ENCODE data around the gene SRCAP. TPM values are rescaled to one million over a fixed set of nuclear protein-coding genes. Genes with fewer than 3 reads are reported as not detected.

The SRCAP gene
- polyA plus RNA-seq, 2 donors: 4.9 to 20.9 TPM

DNA sequence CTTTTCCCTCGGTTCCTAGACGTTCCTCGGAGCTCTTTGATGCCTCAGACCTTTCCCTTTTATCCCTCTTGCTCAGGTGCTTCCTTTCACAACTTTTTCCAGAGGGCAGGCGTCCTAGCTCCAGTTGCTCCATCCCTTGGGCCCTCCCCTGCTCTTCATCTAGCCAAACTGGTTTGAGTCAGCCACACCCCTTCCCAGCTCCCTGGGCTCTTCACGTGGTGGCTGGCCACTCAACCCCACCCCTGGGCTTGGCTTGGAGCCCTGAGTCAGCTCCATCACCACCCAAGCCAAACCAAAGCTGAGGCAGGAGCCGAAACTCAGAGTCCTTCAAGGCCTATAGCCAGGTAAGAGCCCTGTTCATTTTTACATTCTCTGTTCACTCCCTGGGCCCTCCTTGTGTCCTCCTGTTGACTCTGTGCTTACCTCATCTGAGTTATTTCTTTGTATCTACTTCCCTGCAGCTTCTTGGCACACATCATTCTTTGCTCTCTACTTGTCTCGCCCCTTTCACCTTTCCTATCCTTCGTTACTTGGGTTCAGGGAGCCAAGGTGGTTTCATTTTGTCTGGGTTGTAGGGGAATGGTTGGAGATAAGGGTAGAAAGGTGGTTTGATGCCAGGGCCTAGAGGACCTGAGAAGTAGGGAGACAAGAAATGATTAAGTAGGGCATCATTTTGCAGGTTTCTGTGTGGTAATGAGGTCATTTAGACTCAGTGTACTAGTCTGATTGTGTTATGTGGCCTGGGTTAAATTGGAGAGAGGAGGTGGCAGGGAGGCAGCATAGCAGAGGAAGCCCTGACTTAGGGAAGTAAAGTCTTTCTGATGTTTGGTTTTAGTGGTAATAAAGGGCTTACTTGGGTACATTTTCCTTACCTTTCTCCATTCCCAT lies 41.6 kb downstream of the SRCAP start:
- Histone ChIP-seq H3K4me1 (ENCODE audit: control insufficient read depth in 2 of 2, insufficient read depth in 2 of 2, low read length in 1 of 2) (peaks cover 0 to 10% of the 10 kb centered on the region in 2 donors), H3K36me3 (ENCODE audit: control insufficient read depth in 2 of 2, insufficient read depth in 2 of 2, low read length in 1 of 2) (peaks cover 39 to 49% of the 10 kb centered on the region in 2 donors), H3K27me3 (ENCODE audit: control insufficient read depth in 1 of 2, insufficient read depth in 2 of 2, low read length in 2 of 2) (no peaks in the 10 kb centered on the region), H3K4me3 (ENCODE audit: low read depth in 1 of 2, low read length in 2 of 2) (peak overlapping the region; percentile 28 to 48), H3K9me3 (ENCODE audit: control insufficient read depth in 2 of 2, insufficient read depth in 1 of 2, low read depth in 1 of 2, low read length in 1 of 2) (no peaks in the 10 kb centered on the region), H3K27ac (ENCODE audit: low read depth in 2 of 2, low read length in 1 of 2) (peak overlapping the region; percentile 92 to 94)
- 27 to 34% methylated on average over 8 of the region's 8 CpGs for WGBS, 2 donors

DNA sequence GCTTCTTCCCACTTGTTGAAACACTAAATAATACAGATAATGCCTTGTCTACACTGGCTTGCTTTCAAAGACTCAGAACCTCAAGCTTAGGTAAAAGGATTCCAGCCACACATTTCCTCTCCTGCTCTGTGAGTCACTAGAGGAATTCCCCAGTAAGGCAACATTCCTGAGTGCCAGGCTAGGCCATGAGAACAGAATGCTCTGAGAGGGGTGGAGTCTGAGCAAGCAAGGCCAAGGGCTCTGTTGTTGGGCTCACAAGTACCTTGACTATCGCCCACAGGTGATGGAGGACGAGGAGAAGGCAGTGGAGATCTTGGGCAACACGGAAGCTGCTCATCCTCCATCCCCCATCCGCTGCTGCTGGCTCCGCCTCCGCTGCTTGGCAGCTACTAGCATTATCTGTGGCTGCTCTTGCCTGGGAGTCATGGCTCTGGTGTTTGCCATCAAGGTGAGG lies 42.5 kb downstream of the SRCAP start:
- 53 to 68% methylated on average over 6 of the region's 6 CpGs for WGBS, 2 donors
- Histone ChIP-seq H3K36me3 (ENCODE audit: control insufficient read depth in 2 of 2, insufficient read depth in 2 of 2, low read length in 1 of 2) (peaks cover 32 to 42% of the 10 kb centered on the region in 2 donors), H3K4me3 (ENCODE audit: low read depth in 1 of 2, low read length in 2 of 2) (peak overlapping the region; percentile 41 to 48), H3K27me3 (ENCODE audit: control insufficient read depth in 1 of 2, insufficient read depth in 2 of 2, low read length in 2 of 2) (no peaks in the 10 kb centered on the region), H3K4me1 (ENCODE audit: control insufficient read depth in 2 of 2, insufficient read depth in 2 of 2, low read length in 1 of 2) (peaks cover 0 to 10% of the 10 kb centered on the region in 2 donors), H3K27ac (ENCODE audit: low read depth in 2 of 2, low read length in 1 of 2) (peak overlapping the region; percentile 92 to 94), H3K9me3 (ENCODE audit: control insufficient read depth in 2 of 2, insufficient read depth in 1 of 2, low read depth in 1 of 2, low read length in 1 of 2) (no peaks in the 10 kb centered on the region)

DNA sequence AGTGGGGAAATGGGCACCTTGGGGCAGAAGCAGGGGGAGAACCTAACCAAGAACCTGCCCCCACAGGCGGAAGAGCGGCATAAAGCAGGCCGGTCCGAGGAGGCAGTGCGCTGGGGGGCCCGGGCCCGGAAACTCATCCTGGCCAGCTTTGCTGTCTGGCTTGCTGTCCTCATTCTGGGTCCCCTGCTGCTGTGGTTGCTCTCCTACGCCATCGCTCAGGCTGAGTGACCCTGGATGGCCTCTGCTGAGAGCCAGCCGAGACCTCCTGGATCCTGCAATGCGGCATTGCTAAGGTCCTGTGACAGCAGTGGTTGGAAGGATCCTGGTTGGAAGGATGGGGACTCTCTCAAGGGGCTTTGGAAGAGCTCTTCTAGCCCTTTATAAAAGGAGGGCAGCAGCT lies 44.7 kb downstream of the SRCAP start:
- no peaks in the 10 kb centered on the region for H3K9me3 ChIP-seq (ENCODE audit: control insufficient read depth in 2 of 2, insufficient read depth in 1 of 2, low read depth in 1 of 2, low read length in 1 of 2)
- H3K27me3 ChIP-seq (ENCODE audit: control insufficient read depth in 1 of 2, insufficient read depth in 2 of 2, low read length in 2 of 2): no peaks in the 10 kb centered on the region
- H3K27ac ChIP-seq (ENCODE audit: low read depth in 2 of 2, low read length in 1 of 2): no peak overlapping the region
- H3K4me3 ChIP-seq (ENCODE audit: low read depth in 1 of 2, low read length in 2 of 2): no peak overlapping the region
- 96 to 97% methylated on average over 11 of the region's 11 CpGs for WGBS, 2 donors
- H3K4me1 ChIP-seq (ENCODE audit: control insufficient read depth in 2 of 2, insufficient read depth in 2 of 2, low read length in 1 of 2): peaks cover 0 to 15% of the 10 kb centered on the region in 2 donors
- peaks cover 14 to 21% of the 10 kb centered on the region in 2 donors for H3K36me3 ChIP-seq (ENCODE audit: control insufficient read depth in 2 of 2, insufficient read depth in 2 of 2, low read length in 1 of 2)

DNA sequence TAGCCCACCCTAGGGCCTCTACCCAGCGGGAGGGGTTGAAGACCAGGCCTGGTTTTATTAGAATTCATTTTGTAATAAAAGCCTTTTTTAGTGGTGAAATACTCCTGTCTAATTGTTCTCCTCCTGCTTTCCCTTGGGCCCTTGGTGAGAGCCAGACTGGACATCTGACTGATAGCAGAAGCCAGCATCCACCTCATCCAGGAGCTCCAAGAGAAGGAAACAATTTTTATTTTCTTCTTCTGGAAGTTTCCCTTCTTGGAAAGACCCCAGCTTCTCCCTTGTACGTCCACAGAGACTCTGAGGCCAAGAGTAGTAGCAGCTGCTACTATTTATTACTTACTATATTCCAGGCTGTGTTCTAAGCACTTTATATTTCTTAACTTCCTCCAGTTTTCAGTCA lies 45.2 kb downstream of the SRCAP start:
- no peaks in the 10 kb centered on the region for H3K27me3 ChIP-seq (ENCODE audit: control insufficient read depth in 1 of 2, insufficient read depth in 2 of 2, low read length in 2 of 2)
- WGBS, 2 donors: 83 to 84% methylated on average over 2 of the region's 2 CpGs
- peaks cover 0 to 18% of the 10 kb centered on the region in 2 donors for H3K4me1 ChIP-seq (ENCODE audit: control insufficient read depth in 2 of 2, insufficient read depth in 2 of 2, low read length in 1 of 2)
- H3K9me3 ChIP-seq (ENCODE audit: control insufficient read depth in 2 of 2, insufficient read depth in 1 of 2, low read depth in 1 of 2, low read length in 1 of 2): no peaks in the 10 kb centered on the region
- no peak overlapping the region for H3K4me3 ChIP-seq (ENCODE audit: low read depth in 1 of 2, low read length in 2 of 2)
- H3K27ac ChIP-seq (ENCODE audit: low read depth in 2 of 2, low read length in 1 of 2): no peak overlapping the region
- peaks cover 9 to 16% of the 10 kb centered on the region in 2 donors for H3K36me3 ChIP-seq (ENCODE audit: control insufficient read depth in 2 of 2, insufficient read depth in 2 of 2, low read length in 1 of 2)

DNA sequence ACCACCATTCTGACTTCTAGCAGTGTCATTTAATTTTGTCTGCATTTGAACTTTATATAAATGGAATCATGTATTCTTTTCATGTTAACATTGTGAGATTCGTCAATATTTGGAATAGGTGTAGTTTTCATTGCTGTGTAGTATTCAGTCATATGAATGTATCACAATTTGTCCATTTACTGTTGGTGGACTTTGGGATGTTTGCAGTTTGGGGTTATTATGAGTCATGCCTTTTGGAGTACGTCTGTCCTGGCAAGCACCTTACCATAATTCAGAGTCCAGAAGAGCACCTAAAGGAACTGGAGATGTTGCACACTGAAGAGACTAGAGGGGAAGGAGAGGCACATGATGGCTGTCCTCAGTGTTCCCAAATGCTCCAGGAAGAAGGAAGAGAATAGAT lies 46.1 kb downstream of the SRCAP start:
- 60% methylated on average over 2 of the region's 2 CpGs for WGBS, 2 donors
- Histone ChIP-seq H3K9me3 (ENCODE audit: control insufficient read depth in 2 of 2, insufficient read depth in 1 of 2, low read depth in 1 of 2, low read length in 1 of 2) (no peaks in the 10 kb centered on the region), H3K36me3 (ENCODE audit: control insufficient read depth in 2 of 2, insufficient read depth in 2 of 2, low read length in 1 of 2) (peaks cover 7 to 11% of the 10 kb centered on the region in 2 donors), H3K27me3 (ENCODE audit: control insufficient read depth in 1 of 2, insufficient read depth in 2 of 2, low read length in 2 of 2) (no peaks in the 10 kb centered on the region), H3K4me1 (ENCODE audit: control insufficient read depth in 2 of 2, insufficient read depth in 2 of 2, low read length in 1 of 2) (peaks cover 0 to 14% of the 10 kb centered on the region in 2 donors), H3K27ac (ENCODE audit: low read depth in 2 of 2, low read length in 1 of 2) (no peak overlapping the region), H3K4me3 (ENCODE audit: low read depth in 1 of 2, low read length in 2 of 2) (no peak overlapping the region)

DNA sequence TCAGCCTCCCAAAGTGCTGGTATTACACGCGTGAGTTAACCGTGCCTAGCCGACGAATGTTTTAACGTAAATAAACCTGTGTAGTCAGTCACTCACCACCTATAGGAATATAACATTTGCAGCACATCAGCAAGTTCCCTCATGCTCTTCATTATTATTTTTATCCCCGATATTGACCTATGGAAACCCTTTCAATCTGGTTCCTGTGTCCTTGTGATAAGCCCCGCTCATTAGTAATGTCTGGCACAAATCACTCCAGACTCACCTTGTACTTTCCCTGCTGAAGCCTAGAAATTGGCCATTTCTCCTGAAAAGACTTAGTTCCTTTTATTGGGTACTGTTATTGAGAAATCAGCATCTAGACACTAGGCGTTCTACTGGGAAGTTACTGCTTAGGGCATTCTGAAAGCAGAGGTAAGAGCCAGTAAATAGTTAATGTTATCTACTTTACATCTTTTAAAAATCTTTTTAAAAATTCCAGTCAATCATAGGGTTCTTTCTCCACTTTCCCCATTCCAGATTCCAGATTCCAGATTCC lies 47.7 kb downstream of the SRCAP start:
- Histone ChIP-seq H3K4me3 (ENCODE audit: low read depth in 1 of 2, low read length in 2 of 2) (no peak overlapping the region), H3K27ac (ENCODE audit: low read depth in 2 of 2, low read length in 1 of 2) (no peak overlapping the region), H3K36me3 (ENCODE audit: control insufficient read depth in 2 of 2, insufficient read depth in 2 of 2, low read length in 1 of 2) (peaks cover 7 to 21% of the 10 kb centered on the region in 2 donors), H3K27me3 (ENCODE audit: control insufficient read depth in 1 of 2, insufficient read depth in 2 of 2, low read length in 2 of 2) (no peaks in the 10 kb centered on the region), H3K4me1 (ENCODE audit: control insufficient read depth in 2 of 2, insufficient read depth in 2 of 2, low read length in 1 of 2) (peaks cover 0 to 8% of the 10 kb centered on the region in 2 donors), H3K9me3 (ENCODE audit: control insufficient read depth in 2 of 2, insufficient read depth in 1 of 2, low read depth in 1 of 2, low read length in 1 of 2) (no peaks in the 10 kb centered on the region)
- WGBS, 2 donors: 82 to 88% methylated on average over 9 of the region's 9 CpGs

DNA sequence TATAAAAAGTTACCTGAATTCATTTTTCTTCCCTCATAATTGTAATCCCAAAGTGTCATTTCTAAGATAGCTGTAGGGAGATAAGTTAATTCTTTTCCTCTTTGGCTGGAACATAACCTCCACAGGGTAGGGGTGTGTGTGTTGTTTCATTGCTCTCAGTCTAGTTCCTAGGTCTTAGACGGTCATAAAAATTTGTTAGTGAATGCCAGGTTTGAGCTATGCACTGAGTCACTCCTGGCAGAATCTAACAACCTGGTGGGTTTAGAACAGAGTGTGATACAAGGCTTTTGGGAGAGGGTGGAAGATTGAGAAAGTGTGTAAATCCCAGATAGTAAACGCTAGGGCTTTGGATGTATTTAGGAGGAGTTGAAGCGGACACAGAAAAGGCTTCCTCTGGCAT lies 48.4 kb downstream of the SRCAP start:
- Histone ChIP-seq H3K36me3 (ENCODE audit: control insufficient read depth in 2 of 2, insufficient read depth in 2 of 2, low read length in 1 of 2) (peaks cover 7 to 20% of the 10 kb centered on the region in 2 donors), H3K4me3 (ENCODE audit: low read depth in 1 of 2, low read length in 2 of 2) (no peak overlapping the region), H3K9me3 (ENCODE audit: control insufficient read depth in 2 of 2, insufficient read depth in 1 of 2, low read depth in 1 of 2, low read length in 1 of 2) (no peaks in the 10 kb centered on the region), H3K27ac (ENCODE audit: low read depth in 2 of 2, low read length in 1 of 2) (peak overlapping the region; percentile 83 to 84), H3K27me3 (ENCODE audit: control insufficient read depth in 1 of 2, insufficient read depth in 2 of 2, low read length in 2 of 2) (no peaks in the 10 kb centered on the region), H3K4me1 (ENCODE audit: control insufficient read depth in 2 of 2, insufficient read depth in 2 of 2, low read length in 1 of 2) (peaks cover 0 to 8% of the 10 kb centered on the region in 2 donors)
- 40 to 44% methylated on average over 3 of the region's 3 CpGs for WGBS, 2 donors

DNA sequence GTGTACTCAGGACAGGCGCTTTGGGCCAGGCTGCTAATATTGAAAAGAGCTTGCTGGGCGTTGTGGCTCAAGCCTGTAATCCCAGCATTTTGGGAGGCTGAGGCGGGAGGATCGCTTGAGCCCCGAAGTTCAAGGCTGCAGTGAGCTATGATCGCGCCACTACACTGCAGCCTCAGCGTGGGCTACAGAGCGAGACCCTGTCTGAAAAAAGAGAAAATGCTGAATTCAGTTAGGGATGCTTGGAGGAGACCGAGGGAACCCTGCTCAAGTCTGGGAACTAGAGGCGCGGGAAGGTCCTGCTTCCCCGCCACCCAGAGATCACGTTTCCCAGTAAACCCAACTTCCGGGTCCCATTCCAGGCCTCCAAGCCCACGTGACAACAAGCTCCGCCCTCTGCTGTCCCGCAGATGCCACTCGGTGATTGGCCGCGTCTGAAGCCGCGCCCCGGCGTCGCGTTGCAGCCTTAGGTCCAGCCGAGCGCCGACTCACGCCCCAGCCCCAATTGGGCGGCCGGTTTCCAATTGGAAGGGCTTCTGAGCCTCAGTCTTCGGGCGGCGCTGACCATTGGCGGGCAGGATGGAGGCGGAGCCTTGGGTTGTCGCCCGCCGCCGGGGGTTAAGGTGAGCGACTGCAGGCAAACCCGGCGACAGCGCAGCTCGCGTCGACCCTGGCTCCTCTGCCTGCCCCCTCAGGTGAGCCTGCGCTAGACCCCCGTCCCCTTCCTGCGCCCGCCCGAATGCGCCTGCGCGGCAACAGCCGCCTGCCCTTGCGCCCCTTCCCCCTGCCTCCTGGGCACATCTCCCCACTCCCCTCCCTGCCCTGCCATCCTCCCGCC lies 49.0 kb downstream of the SRCAP start, which contains the start of gene PHKG2:
Gene PHKG2, plus strand, starts transcription at position 627 of the 835 bp plus-strand sequence. CDS start 396 bp downstream, outside the sequence.
- 4% methylated on average over 42 to 60 of the region's 60 CpGs for WGBS, 2 donors

More for the DNA sequence above, 49.0 kb downstream of the SRCAP start, which contains the start of gene PHKG2:
- peaks cover 0 to 8% of the 10 kb centered on the region in 2 donors for H3K4me1 ChIP-seq (ENCODE audit: control insufficient read depth in 2 of 2, insufficient read depth in 2 of 2, low read length in 1 of 2)
- no peaks in the 10 kb centered on the region for H3K27me3 ChIP-seq (ENCODE audit: control insufficient read depth in 1 of 2, insufficient read depth in 2 of 2, low read length in 2 of 2)
- peak within 1 kb of the TSS; percentile 65 to 77 for H3K4me3 ChIP-seq (ENCODE audit: low read depth in 1 of 2, low read length in 2 of 2)
- peaks cover 7 to 19% of the 10 kb centered on the region in 2 donors for H3K36me3 ChIP-seq (ENCODE audit: control insufficient read depth in 2 of 2, insufficient read depth in 2 of 2, low read length in 1 of 2)
- peak within 1 kb of the TSS; percentile 83 to 90 for H3K27ac ChIP-seq (ENCODE audit: low read depth in 2 of 2, low read length in 1 of 2)
- H3K9me3 ChIP-seq (ENCODE audit: control insufficient read depth in 2 of 2, insufficient read depth in 1 of 2, low read depth in 1 of 2, low read length in 1 of 2): no peaks in the 10 kb centered on the region

Data from esophagus (tissue), 2 donors.